CD14-positive monocyte (primary cell): Measurements from ENCODE around the gene DVL2. TPM values are rescaled to one million over a fixed set of nuclear protein-coding genes. Genes with fewer than 3 reads are reported as not detected.

Experiments
- DNase-seq, 3 donors: peaks; one replicate each; pipeline ENCODE4 v3.0.0-alpha.2; 2011 to 2022
- H2AFZ ChIP-seq: 2 replicates; pipeline ENCODE4 v1.6.0; 2012; ENCODE audit warnings: mild to moderate bottlenecking, low read depth, low read length, inconsistent platforms; ENCODE audit not compliant: insufficient read depth, poor library complexity, severe bottlenecking
- H3K27ac ChIP-seq, 2 donors: 1 replicate in 1 of 2; 2 replicates in 1 of 2; pipeline ENCODE4 v1.5.1; 2012 to 2013; ENCODE audit warnings: low read length in 2 of 2, control low read depth in 1 of 2, inconsistent platforms in 1 of 2, low read depth in 1 of 2, mild to moderate bottlenecking in 1 of 2
- H3K27me3 ChIP-seq, 2 donors: one replicate each; pipeline versions ENCODE4 v1.6.0 to v1.6.1; 2011 to 2013; ENCODE audit warnings: low read length in 2 of 2; ENCODE audit not compliant: control insufficient read depth in 2 of 2, insufficient read depth in 2 of 2
- H3K36me3 ChIP-seq, 2 donors: replicated peaks in 1 of 2; 1 replicate in 1 of 2; 2 replicates in 1 of 2; pipeline versions ENCODE4 v1.5.1 to v1.6.1; 2012 to 2013; ENCODE audit warnings: low read length in 2 of 2, control low read depth in 1 of 2, inconsistent platforms in 1 of 2, mild to moderate bottlenecking in 1 of 2; ENCODE audit not compliant: insufficient read depth in 2 of 2, control insufficient read depth in 1 of 2
- H3K4me1 ChIP-seq, 2 donors: 1 replicate in 1 of 2; 2 replicates in 1 of 2; pipeline versions ENCODE4 v1.5.1 to v1.6.1; 2012 to 2013; ENCODE audit warnings: low read length in 2 of 2, control low read depth in 1 of 2, inconsistent platforms in 1 of 2, mild to moderate bottlenecking in 1 of 2, moderate library complexity in 1 of 2; ENCODE audit not compliant: insufficient read depth in 2 of 2, control insufficient read depth in 1 of 2
- H3K4me2 ChIP-seq: replicated peaks from 2 replicates; pipeline ENCODE3; 2012; ENCODE audit warnings: low read length, moderate library complexity, mild to moderate bottlenecking; ENCODE audit not compliant: poor library complexity, severe bottlenecking; ENCODE audit errors: extremely low read depth
- H3K4me3 ChIP-seq, 3 experiments: fragments of 200-600 bp in 1 of 3; sonication (generic) in 1 of 3; replicated peaks in 1 of 3; 1 replicate in 2 of 3; 2 replicates in 1 of 3; pipeline ENCODE4 v1.5.1; 2011 to 2013; ENCODE audit warnings: low read length in 3 of 3, mild to moderate bottlenecking in 3 of 3, control low read depth in 2 of 3, low read depth in 2 of 3, inconsistent platforms in 1 of 3, moderate library complexity in 1 of 3
- H3K79me2 ChIP-seq: 2 replicates; pipeline ENCODE4 v1.6.0; 2012; ENCODE audit warnings: mild to moderate bottlenecking, control low read depth, inconsistent platforms, low read length, moderate library complexity; ENCODE audit not compliant: insufficient read depth
- H3K9ac ChIP-seq: 2 replicates; pipeline ENCODE4 v1.6.0; 2017; ENCODE audit warnings: low read length, mild to moderate bottlenecking; ENCODE audit not compliant: insufficient read depth, poor library complexity, severe bottlenecking
- H3K9me3 ChIP-seq, 2 donors: replicated peaks in 1 of 2; 1 replicate in 1 of 2; 2 replicates in 1 of 2; pipeline versions ENCODE4 v1.5.1 to v1.6.1; 2012 to 2013; ENCODE audit warnings: low read length in 2 of 2, control low read depth in 1 of 2; ENCODE audit not compliant: control insufficient read depth in 1 of 2, insufficient read depth in 1 of 2
- H4K20me1 ChIP-seq: 2 replicates; pipeline ENCODE4 v1.6.0; 2012; ENCODE audit warnings: mild to moderate bottlenecking, low read length, control low read depth, moderate library complexity; ENCODE audit not compliant: insufficient read depth
- H3K27ac Mint-ChIP-seq, 7 donors: one replicate each; pipeline ENCODE4 v1.8.0; 2020; ENCODE audit warnings: mild to moderate bottlenecking in 7 of 7, mixed read lengths in 7 of 7, moderate library complexity in 6 of 7, inconsistent platforms in 2 of 7
- H3K27me3 Mint-ChIP-seq, 3 donors: one replicate each; pipeline ENCODE4 v1.8.0; 2021 to 2022; ENCODE audit warnings: low read depth in 3 of 3, mild to moderate bottlenecking in 3 of 3, mixed read lengths in 3 of 3, moderate library complexity in 3 of 3, inconsistent platforms in 1 of 3
- H3K36me3 Mint-ChIP-seq, 2 donors: one replicate each; pipeline ENCODE4 v1.8.0; 2020; ENCODE audit warnings: mixed read lengths in 2 of 2, inconsistent platforms in 1 of 2, mild to moderate bottlenecking in 1 of 2
- H3K4me1 Mint-ChIP-seq: one replicate; pipeline ENCODE4 v1.8.0; 2020; ENCODE audit warnings: mild to moderate bottlenecking, mixed read lengths
- H3K4me3 Mint-ChIP-seq, 2 donors: one replicate each; pipeline ENCODE4 v1.8.0; 2020; ENCODE audit warnings: mild to moderate bottlenecking in 2 of 2, mixed read lengths in 2 of 2, moderate library complexity in 1 of 2
- H3K9me3 Mint-ChIP-seq, 7 donors: one replicate each; pipeline ENCODE4 v1.8.0; 2020 to 2022; ENCODE audit warnings: mixed read lengths in 7 of 7, mild to moderate bottlenecking in 6 of 7, moderate library complexity in 6 of 7, inconsistent platforms in 2 of 7
- WGBS: methylation state at CpG from one replicate; pipeline ENCODE4 v1.1.5; 2013; ENCODE audit warnings: missing lambda C conversion rate; ENCODE audit not compliant: insufficient coverage; 5-methylcytosine and 5-hydroxymethylcytosine counted together
- intact Hi-C, 2 donors: fragments of 100-400 bp; cut with micrococcal nuclease; formaldehyde crosslinking; loops; one replicate each; pipeline versions ENCODE4 v1.15.0 to v1.15.1; 2023
- polyA plus RNA-seq, 3 donors: library from polyadenylated mRNA; depleted of rRNA in 1 of 3; unstranded in 2 of 3; stranded (reverse) in 1 of 3; fragments of 300-500 nt in 2 of 3; fragments of >200 nt in 1 of 3; fragmentation: Illumina TruSeq in 2 of 3; gene quantifications; 1 replicate in 2 of 3; 2 replicates in 1 of 3; pipeline ENCODE4 v1.2.3, GENCODE V29; 2012 to 2021
- TF ChIP-seq, protein P1 (sequence below): fragments of 200-600 bp; IDR thresholded peaks from one replicate; pipeline ENCODE4 v1.8.0; 2022; ENCODE audit warnings: antibody characterized with exemption, mild to moderate bottlenecking

The DVL2 gene
- polyA plus RNA-seq, 3 donors = 6.7 to 7.8 (median 7.0) TPM

GRCh38 chr17:7219812-7220592, 14.3 kb downstream of the DVL2 start, which contains the start of the genes ACADVL and DLG4:
ACADVL (plus strand) TSS chr17:7219938; CDS start chr17:7219985, 47 bp downstream.
DLG4 (minus strand) TSS chr17:7219836.
- Histone ChIP-seq H3K27ac (peak within 1 kb of the TSS; percentile 50 to 85), H3K36me3 (peaks cover 33 to 37% of the 10 kb centered on the region in 2 donors), H3K27me3 (no peaks in the 10 kb centered on the region), H4K20me1 (peaks cover 29% of the 10 kb centered on the region), H3K9me3 (no peaks in the 10 kb centered on the region), H3K79me2 (peaks cover 48% of the 10 kb centered on the region), H3K4me1 (peaks cover 56 to 65% of the 10 kb centered on the region in 2 donors), H3K4me3 (peak within 1 kb of the TSS; percentile 65 to 94 (median 77)), H2AFZ (peak within 1 kb of the TSS; percentile 65), H3K4me2 (peak within 1 kb of the TSS; percentile 96), H3K9ac (peak within 1 kb of the TSS; percentile 91)
- peak; percentile 74 to 78 (median 78) for DNase-seq
- peaks cover 60% of the 10 kb centered on the region for H3K4me1 Mint-ChIP-seq
- intact Hi-C loops = loop anchor here (2.0 to 10.0 kb wide), 4 partner anchors 17 to 185 kb away; partner anchors contain the start of genes CTDNEP1 (in 1 of the 2), ELP5 (in 1 of the 2), NLGN2 (in 1 of the 2) and TMEM256 (in 1 of the 2)
- H3K4me3 Mint-ChIP-seq = peak within 1 kb of the TSS; percentile 96 to 98
- peaks cover 35 to 40% of the 10 kb centered on the region in 2 donors for H3K36me3 Mint-ChIP-seq
- H3K27me3 Mint-ChIP-seq = peaks cover 0 to 2% (median 2%) of the 10 kb centered on the region in 3 donors
- TF ChIP-seq, protein P1, sequence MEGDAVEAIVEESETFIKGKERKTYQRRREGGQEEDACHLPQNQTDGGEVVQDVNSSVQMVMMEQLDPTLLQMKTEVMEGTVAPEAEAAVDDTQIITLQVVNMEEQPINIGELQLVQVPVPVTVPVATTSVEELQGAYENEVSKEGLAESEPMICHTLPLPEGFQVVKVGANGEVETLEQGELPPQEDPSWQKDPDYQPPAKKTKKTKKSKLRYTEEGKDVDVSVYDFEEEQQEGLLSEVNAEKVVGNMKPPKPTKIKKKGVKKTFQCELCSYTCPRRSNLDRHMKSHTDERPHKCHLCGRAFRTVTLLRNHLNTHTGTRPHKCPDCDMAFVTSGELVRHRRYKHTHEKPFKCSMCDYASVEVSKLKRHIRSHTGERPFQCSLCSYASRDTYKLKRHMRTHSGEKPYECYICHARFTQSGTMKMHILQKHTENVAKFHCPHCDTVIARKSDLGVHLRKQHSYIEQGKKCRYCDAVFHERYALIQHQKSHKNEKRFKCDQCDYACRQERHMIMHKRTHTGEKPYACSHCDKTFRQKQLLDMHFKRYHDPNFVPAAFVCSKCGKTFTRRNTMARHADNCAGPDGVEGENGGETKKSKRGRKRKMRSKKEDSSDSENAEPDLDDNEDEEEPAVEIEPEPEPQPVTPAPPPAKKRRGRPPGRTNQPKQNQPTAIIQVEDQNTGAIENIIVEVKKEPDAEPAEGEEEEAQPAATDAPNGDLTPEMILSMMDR = no peak
- peaks cover 0 to 2% (median 0%) of the 10 kb centered on the region in 7 donors for H3K9me3 Mint-ChIP-seq
- WGBS = under 1% methylated on average over 50 of the region's 63 CpGs
- peak within 1 kb of the TSS; percentile 89 to 97 (median 94) for H3K27ac Mint-ChIP-seq

DNA sequence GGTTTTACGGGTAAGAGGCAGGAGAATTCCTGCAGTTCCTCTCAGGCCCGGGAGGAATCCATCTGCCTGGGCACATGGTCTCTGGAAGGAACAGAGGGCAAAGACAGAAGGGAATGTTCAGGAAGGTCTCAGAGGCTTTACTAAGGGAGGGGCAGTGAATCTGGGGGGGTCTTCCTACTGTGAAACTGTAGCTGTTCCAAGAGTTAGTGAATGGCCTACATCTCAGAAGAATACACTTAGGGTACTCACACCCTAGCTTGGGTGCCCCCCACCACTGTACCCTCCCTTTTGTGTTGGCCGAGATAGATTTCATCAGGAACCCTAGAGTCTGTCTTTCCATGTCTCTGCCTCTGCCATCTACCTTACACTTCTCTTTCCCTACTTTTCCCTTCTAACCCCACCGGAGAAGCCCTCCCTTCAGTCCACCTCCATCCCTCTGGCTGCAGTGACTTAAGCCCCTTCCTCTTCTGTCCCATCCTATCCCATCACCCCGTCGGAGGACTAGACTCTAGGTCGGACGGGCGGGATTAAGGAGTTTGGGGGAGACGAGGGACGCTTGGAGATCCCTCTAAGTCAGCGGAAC, 15.0 kb downstream of the DVL2 start:
- no peaks in the 10 kb centered on the region for H3K9me3 ChIP-seq
- H3K4me1 Mint-ChIP-seq = peaks cover 65% of the 10 kb centered on the region
- intact Hi-C loops = loop anchor here in 1 of 2 donors (5.0 to 10.0 kb wide), 2 partner anchors 33 to 185 kb away; partner anchors contain the start of genes CTDNEP1, ELP5, NLGN2 and TMEM256
- H3K9me3 Mint-ChIP-seq = peaks cover 0 to 2% (median 0%) of the 10 kb centered on the region in 7 donors
- no peaks in the 10 kb centered on the region for H3K27me3 ChIP-seq
- peaks cover 62 to 71% of the 10 kb centered on the region in 2 donors for H3K4me1 ChIP-seq
- peaks cover 0 to 3% (median 2%) of the 10 kb centered on the region in 3 donors for H3K27me3 Mint-ChIP-seq
- peaks cover 27 to 30% of the 10 kb centered on the region in 2 donors for H3K36me3 ChIP-seq
- H3K36me3 Mint-ChIP-seq = peaks cover 30 to 34% of the 10 kb centered on the region in 2 donors
- peaks cover 48% of the 10 kb centered on the region for H3K79me2 ChIP-seq
- peak overlapping the region; percentile 96 to 98 for H3K4me3 Mint-ChIP-seq
- H2AFZ ChIP-seq = peak overlapping the region; percentile 65
- TF ChIP-seq, protein P1 = no peak
- WGBS = 13% methylated on average over 10 of the region's 12 CpGs
- peak overlapping the region; percentile 96 for H3K4me2 ChIP-seq
- peak overlapping the region in 1 of 2 donors; percentile 85 for H3K27ac ChIP-seq
- H4K20me1 ChIP-seq = peaks cover 35% of the 10 kb centered on the region
- peak overlapping the region; percentile 89 to 97 (median 94) for H3K27ac Mint-ChIP-seq
- peak overlapping the region; percentile 91 for H3K9ac ChIP-seq
- peak overlapping the region; percentile 65 to 94 (median 77) for H3K4me3 ChIP-seq
- no peak for DNase-seq
